Measurements from ENCODE around the gene HES1. TPM values are rescaled to one million over a fixed set of nuclear protein-coding genes. Genes with fewer than 3 reads are reported as not detected.

Gene HES1
- polyA plus RNA-seq, 1 donor from 2014 or later, result 0.25 TPM

DNA sequence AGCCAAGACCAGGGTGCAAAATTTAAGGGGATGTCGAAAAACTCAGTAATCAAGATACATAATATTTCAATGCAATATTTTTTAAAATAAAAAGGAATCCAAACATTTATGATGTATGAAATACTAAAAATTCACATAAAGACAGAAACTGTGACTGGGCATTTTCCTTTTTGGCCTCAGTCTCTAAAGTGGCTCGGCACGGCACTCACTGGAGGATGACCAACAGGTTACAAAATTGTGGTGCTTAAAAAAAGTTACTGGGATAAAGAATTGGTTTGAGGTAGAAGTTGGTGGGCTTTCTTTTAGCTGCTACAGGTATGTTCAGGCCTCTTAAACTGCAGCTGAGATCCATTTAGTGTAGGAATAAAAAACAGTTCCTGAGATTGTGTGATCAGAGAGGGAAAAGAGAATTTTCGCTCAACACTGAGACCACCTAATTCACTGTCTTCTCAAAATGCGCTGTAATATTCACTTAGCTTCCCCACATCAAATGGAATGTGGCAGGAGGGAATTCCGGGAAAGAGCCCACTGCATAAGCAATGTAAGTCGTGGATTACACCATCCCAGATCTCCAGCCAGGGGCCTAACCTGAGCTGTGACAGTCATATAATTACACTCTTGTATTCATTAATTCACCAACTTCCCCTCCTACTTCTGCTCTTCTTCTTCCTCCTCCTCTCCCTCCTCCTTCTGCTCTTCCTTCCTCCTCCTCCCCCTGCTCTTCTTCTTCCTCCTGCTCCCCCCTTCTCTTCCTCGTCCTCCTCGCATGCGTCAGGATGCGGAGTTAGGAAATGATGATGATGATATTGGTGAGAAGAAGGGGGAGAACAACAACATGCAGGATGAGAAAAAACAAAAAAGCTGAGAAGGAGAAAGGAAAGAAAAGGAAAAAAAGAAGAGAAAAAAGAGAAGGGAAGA, 45.9 kb downstream of the HES1 start:
- Histone ChIP-seq H3K9ac (ENCODE audit: low read length) (no peak overlapping the region), H3F3A (ENCODE audit: insufficient read depth, low read length, poor library complexity, severe bottlenecking) (no peaks in the 10 kb centered on the region), H3K27me3 (ENCODE audit: insufficient read depth, low read depth, low read length) (no peaks in the 10 kb centered on the region), H3K9me2 (ENCODE audit: insufficient read depth, low read length) (no peaks in the 10 kb centered on the region), H3K36me3 (ENCODE audit: insufficient read depth, low read length) (no peaks in the 10 kb centered on the region), H3K4me3 (ENCODE audit: low read length) (no peak overlapping the region), H4K20me1 (ENCODE audit: insufficient read depth) (no peaks in the 10 kb centered on the region), H3K4me2 (ENCODE audit: low read length) (no peak overlapping the region), H3K79me2 (replicated peaks; ENCODE audit: insufficient read depth, low read length) (no peaks in the 10 kb centered on the region), H3K27ac (ENCODE audit: low read length) (no peak overlapping the region), H2AFZ (ENCODE audit: low read depth, low read length) (no peak overlapping the region), H3K9me3 (ENCODE audit: low read length) (no peaks in the 10 kb centered on the region)
- TF ChIP-seq TAF1 (IDR thresholded peaks at IDR 0.05; ENCODE audit: low read depth) (no peak), MXI1 (conservative IDR thresholded peaks at IDR 0.05; ENCODE audit: poor library complexity, severe bottlenecking) (no peak), EZH2 (IDR thresholded peaks at IDR 0.05; ENCODE audit: borderline replicate concordance, insufficient read depth, low read length, poor library complexity, severe bottlenecking) (no peak), EP300 (conservative IDR thresholded peaks at IDR 0.05; ENCODE audit: poor library complexity, severe bottlenecking) (no peak), POLR2AphosphoS5 (IDR thresholded peaks at IDR 0.05) (no peak)
- TF ChIP-seq, protein P1, sequence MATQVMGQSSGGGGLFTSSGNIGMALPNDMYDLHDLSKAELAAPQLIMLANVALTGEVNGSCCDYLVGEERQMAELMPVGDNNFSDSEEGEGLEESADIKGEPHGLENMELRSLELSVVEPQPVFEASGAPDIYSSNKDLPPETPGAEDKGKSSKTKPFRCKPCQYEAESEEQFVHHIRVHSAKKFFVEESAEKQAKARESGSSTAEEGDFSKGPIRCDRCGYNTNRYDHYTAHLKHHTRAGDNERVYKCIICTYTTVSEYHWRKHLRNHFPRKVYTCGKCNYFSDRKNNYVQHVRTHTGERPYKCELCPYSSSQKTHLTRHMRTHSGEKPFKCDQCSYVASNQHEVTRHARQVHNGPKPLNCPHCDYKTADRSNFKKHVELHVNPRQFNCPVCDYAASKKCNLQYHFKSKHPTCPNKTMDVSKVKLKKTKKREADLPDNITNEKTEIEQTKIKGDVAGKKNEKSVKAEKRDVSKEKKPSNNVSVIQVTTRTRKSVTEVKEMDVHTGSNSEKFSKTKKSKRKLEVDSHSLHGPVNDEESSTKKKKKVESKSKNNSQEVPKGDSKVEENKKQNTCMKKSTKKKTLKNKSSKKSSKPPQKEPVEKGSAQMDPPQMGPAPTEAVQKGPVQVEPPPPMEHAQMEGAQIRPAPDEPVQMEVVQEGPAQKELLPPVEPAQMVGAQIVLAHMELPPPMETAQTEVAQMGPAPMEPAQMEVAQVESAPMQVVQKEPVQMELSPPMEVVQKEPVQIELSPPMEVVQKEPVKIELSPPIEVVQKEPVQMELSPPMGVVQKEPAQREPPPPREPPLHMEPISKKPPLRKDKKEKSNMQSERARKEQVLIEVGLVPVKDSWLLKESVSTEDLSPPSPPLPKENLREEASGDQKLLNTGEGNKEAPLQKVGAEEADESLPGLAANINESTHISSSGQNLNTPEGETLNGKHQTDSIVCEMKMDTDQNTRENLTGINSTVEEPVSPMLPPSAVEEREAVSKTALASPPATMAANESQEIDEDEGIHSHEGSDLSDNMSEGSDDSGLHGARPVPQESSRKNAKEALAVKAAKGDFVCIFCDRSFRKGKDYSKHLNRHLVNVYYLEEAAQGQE (IDR thresholded peaks at IDR 0.05; ENCODE audit: borderline replicate concordance), result no peak
- TF ChIP-seq, protein P2, sequence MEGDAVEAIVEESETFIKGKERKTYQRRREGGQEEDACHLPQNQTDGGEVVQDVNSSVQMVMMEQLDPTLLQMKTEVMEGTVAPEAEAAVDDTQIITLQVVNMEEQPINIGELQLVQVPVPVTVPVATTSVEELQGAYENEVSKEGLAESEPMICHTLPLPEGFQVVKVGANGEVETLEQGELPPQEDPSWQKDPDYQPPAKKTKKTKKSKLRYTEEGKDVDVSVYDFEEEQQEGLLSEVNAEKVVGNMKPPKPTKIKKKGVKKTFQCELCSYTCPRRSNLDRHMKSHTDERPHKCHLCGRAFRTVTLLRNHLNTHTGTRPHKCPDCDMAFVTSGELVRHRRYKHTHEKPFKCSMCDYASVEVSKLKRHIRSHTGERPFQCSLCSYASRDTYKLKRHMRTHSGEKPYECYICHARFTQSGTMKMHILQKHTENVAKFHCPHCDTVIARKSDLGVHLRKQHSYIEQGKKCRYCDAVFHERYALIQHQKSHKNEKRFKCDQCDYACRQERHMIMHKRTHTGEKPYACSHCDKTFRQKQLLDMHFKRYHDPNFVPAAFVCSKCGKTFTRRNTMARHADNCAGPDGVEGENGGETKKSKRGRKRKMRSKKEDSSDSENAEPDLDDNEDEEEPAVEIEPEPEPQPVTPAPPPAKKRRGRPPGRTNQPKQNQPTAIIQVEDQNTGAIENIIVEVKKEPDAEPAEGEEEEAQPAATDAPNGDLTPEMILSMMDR (IDR thresholded peaks at IDR 0.05; ENCODE audit: poor library complexity, severe bottlenecking), result no peak

DNA sequence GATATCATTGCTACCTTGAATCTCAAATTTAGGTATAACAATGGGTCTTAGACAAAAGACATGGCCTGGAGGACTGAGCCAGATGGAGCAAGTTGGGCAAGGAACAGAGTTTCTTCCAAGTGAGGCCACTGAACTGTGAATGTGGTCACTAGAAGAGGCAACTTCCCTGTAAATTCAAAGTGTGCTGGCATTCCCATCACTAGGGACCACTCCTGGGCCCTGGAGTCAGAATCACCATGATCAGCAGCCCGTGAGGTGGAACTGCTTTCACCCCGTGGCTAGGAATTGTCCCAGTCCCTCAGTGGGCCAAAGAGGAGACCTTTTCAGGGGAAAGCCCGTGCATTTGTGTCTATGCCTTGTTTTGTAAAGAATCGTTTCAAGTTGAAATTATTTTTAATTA, 47.3 kb downstream of the HES1 start:
- no peaks in the 10 kb centered on the region for H3K79me2 ChIP-seq (replicated peaks; ENCODE audit: insufficient read depth, low read length)
- no peaks in the 10 kb centered on the region for H3K27me3 ChIP-seq (ENCODE audit: insufficient read depth, low read depth, low read length)
- H3K9me3 ChIP-seq (ENCODE audit: low read length), result no peaks in the 10 kb centered on the region
- no peaks in the 10 kb centered on the region for H3K9me2 ChIP-seq (ENCODE audit: insufficient read depth, low read length)
- no peaks in the 10 kb centered on the region for H3K36me3 ChIP-seq (ENCODE audit: insufficient read depth, low read length)
- H3F3A ChIP-seq (ENCODE audit: insufficient read depth, low read length, poor library complexity, severe bottlenecking), result no peaks in the 10 kb centered on the region
- no peak for TF ChIP-seq POLR2AphosphoS5 (IDR thresholded peaks at IDR 0.05)
- TF ChIP-seq, protein P2 (IDR thresholded peaks at IDR 0.05; ENCODE audit: poor library complexity, severe bottlenecking), result no peak
- no peak for TF ChIP-seq MXI1 (conservative IDR thresholded peaks at IDR 0.05; ENCODE audit: poor library complexity, severe bottlenecking)
- no peak for TF ChIP-seq RAD21 (conservative IDR thresholded peaks at IDR 0.05)
- no peak for TF ChIP-seq SMC3 (conservative IDR thresholded peaks at IDR 0.05; ENCODE audit: poor library complexity)
- TF ChIP-seq EZH2 (IDR thresholded peaks at IDR 0.05; ENCODE audit: borderline replicate concordance, insufficient read depth, low read length, poor library complexity, severe bottlenecking), result no peak
- no peak for TF ChIP-seq EP300 (conservative IDR thresholded peaks at IDR 0.05; ENCODE audit: poor library complexity, severe bottlenecking)
- TF ChIP-seq, protein P1 (IDR thresholded peaks at IDR 0.05; ENCODE audit: borderline replicate concordance), result no peak
- no peak for TF ChIP-seq TAF1 (IDR thresholded peaks at IDR 0.05; ENCODE audit: low read depth)
- no peaks in the 10 kb centered on the region for H4K20me1 ChIP-seq (ENCODE audit: insufficient read depth)
- no peak overlapping the region for H3K27ac ChIP-seq (ENCODE audit: low read length)
- no peak overlapping the region for H3K9ac ChIP-seq (ENCODE audit: low read length)
- H3K4me2 ChIP-seq (ENCODE audit: low read length), result no peak overlapping the region
- H2AFZ ChIP-seq (ENCODE audit: low read depth, low read length), result no peak overlapping the region
- no peak overlapping the region for H3K4me3 ChIP-seq (ENCODE audit: low read length)

Data from neural cell (in vitro differentiated cells).